Stimulated activated CD8-positive, alpha-beta memory T cell treated with anti-CD3 and anti-CD28 coated beads, Interleukin-12 subunit alpha, Interleukin-12 subunit beta, amount 100 ng/mL, for 24 hours (primary cell): ENCODE measurements around the gene MACROD1.

ENCODE experiments used
- DNase-seq: peaks from one replicate; pipeline ENCODE4 v3.0.0-alpha.2; 2020; ENCODE audit errors: extremely low read depth

Gene MACROD1

DNA sequence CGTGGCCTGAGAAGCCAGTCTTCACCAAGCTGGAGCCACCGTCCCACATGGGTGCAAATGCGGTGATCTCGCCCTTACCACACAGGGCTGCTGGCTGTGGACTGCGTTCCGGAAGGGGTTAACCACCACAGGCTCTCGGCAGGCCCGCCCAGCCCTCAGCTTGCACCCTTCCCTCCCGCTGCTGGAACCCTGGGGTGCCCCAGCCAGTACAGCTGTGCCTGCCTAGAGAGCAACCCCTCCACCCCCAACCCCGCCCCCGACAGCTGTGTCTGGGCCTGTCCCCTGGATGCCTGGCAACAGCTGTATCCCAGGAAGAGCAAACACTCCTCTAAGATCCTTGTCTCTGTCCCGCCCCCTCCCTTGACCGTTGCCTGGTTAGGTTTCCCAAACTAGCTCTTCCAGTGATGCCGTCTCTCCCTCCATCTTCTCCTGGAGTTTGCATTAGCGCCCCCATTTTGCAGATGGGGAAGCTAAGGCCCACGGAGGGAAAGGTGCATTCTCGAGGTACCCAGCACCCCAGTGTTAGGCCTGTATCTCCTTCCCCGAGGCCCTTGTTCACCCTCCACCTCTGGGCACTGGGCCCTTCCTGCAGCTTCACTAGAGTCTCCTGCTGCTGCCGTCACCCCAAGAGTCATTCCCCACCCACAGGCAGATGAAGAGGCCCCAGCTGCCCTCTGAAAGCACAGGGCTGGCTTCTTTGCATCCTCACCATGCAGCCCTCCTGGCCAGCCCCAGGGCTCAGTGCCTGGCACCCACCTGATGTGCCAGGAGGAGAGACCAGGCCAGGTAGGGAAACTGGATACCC lies 204.1 kb downstream of the MACROD1 start:
- DNase-seq = no peak

GRCh38 chr11:63958008-63958407 lies 207.9 kb downstream of the MACROD1 start:
- DNase-seq = no peak

DNA sequence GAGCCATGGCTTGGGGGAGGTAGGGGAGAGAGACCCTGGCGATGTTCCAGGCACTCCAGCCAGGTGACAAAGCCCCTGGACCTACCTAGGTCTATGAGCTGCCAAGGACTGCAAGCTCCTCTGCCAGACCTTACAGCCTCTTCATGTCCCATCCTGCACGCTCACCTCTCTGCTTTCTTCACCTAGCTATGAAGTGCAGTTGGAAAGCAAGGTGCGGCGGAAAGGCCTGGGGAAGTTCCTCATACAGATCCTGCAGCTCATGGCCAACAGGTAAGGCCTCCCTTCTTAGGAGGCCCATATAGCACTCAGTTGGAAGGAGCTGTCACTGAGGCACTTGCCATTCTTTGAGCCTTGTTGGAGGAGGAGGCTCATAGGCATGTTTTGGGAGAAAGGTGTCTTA lies 213.3 kb downstream of the MACROD1 start:
- DNase-seq = no peak

GRCh38 chr11:63951779-63952536 lies 214.0 kb downstream of the MACROD1 start:
- no peak for DNase-seq
